ENCODE results near the gene WRAP73.
A peak's percentile ranks its signal among the peaks of the same experiment; 100 is the strongest.

WRAP73 gene

GRCh38 chr1:3664700-3665375 is 14.9 kb upstream of the WRAP73 start:
- peak; percentile 49 for DNase-seq

- peak; percentile 92 for DNase-seq
These were observed 14.2 kb upstream of the WRAP73 start for GRCh38 chr1:3663999-3664699.

GRCh38 chr1:3662080-3662671 is 12.3 kb upstream of the WRAP73 start:
- DNase-seq = no peak

GRCh38 chr1:3661631-3662030 is 11.7 kb upstream of the WRAP73 start:
- DNase-seq = no peak

DNA sequence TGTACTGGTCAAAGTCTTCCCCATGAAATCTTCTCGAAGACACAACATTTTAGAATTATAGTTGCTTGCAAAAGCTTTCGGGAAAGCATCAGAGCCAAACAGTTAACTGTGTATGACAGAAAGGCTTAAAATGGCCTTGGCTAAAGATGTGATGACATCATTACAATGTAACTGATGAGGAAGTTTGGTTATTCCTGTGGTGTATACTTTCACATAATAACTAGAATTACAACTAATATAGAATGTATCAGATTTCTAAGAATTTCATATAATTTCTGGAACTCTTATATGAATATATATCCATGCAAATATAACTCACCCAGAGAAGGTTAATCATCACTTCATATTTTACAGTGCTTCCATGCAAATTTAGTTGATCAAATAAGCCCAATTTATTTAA is 10.8 kb upstream of the WRAP73 start:
- DNase-seq = no peak

GRCh38 chr1:3659093-3659492 is 9.2 kb upstream of the WRAP73 start:
- no peak for DNase-seq

DNA sequence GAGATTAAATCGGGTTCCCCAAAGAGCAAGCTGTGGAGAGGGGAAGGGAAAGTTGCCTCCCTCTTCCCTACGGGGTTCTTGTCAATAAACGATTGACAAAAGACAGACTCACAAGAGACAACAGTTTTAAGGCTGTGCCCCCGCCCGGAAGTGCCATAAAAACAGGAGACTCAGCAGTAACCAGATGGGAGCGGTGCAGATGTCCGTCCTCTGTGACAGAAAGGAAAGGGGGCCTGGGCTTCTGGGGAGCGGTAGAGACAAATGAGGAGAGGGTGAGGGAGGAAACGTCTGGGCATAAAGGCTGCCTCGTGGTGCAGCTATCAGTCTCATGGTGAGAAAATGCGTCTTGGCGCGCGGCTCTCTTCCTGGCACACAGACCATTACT is 8.3 kb upstream of the WRAP73 start:
- DNase-seq = no peak

DNA sequence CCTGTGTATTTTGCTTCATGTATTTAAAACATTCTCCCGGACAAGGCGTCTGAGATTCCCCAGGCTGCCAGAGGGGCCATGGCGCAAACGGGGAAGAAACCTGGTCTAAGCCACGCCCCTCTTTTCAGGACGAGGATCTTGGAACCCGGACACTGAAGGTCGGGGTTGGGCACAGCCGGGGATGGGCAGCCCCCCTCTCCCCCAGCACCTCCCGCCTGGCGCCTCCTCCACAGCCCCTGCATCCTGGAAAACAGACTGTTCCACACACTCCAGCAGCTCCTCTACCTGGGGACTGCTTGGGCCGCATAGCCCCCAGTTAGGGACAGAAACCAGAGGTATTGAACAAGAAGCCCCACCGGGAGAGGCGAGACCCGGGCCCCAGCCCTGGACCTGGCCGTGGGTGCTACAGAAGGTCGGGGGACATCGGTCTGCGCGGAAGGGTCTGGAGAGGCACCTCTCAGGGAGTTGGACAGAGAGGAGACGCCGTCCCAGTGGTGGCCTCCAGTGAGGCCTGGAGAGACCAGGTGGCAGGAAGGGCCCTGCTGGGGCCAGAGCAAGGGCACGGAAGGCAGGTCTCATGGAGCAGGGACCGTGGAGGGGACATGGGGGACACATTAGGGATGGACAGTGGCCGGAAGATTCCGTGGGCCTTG is 7.8 kb upstream of the WRAP73 start:
- DNase-seq = no peak

GRCh38 chr1:3657096-3657475 is 7.2 kb upstream of the WRAP73 start:
- no peak for DNase-seq

GRCh38 chr1:3656450-3657095 is 6.7 kb upstream of the WRAP73 start:
- DNase-seq = no peak

- DNase-seq = no peak
These were observed 4.8 kb upstream of the WRAP73 start for GRCh38 chr1:3654549-3655281.

DNA sequence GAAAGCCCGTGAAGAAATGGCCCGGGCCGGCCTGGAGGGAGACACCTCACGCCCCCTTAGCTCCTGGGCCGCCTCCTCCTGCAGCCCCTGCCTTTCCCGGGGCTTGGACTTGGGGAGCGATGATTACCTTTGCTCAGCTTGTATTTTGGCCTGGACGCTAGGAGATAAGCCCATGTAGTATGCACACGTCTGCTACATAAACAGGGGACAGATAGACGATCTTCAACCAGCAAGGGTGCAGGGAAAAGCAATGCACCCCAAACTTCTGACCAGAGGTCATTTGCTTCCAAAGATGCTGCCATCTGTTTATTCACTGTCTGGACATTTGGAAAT is 3.3 kb upstream of the WRAP73 start:
- DNase-seq = no peak

- DNase-seq = peak; percentile 29
These were observed 2.8 kb upstream of the WRAP73 start for GRCh38 chr1:3652548-3653285.

- peak; percentile 66 for DNase-seq
These were observed 2.1 kb upstream of the WRAP73 start, which contains the start of gene TP73 for GRCh38 chr1:3651930-3652547. Gene TP73, plus strand, starts transcription at chr1:3652516. Its CDS starts 29,850 bp downstream, at chr1:3682366.

GRCh38 chr1:3651026-3651929 is 1.4 kb upstream of the WRAP73 start:
- no peak for DNase-seq

GRCh38 chr1:3650248-3651025 is 534 bp upstream of the WRAP73 start:
- DNase-seq = no peak

GRCh38 chr1:3646596-3646995 is 3.3 kb downstream of the WRAP73 start:
- no peak for DNase-seq

DNA sequence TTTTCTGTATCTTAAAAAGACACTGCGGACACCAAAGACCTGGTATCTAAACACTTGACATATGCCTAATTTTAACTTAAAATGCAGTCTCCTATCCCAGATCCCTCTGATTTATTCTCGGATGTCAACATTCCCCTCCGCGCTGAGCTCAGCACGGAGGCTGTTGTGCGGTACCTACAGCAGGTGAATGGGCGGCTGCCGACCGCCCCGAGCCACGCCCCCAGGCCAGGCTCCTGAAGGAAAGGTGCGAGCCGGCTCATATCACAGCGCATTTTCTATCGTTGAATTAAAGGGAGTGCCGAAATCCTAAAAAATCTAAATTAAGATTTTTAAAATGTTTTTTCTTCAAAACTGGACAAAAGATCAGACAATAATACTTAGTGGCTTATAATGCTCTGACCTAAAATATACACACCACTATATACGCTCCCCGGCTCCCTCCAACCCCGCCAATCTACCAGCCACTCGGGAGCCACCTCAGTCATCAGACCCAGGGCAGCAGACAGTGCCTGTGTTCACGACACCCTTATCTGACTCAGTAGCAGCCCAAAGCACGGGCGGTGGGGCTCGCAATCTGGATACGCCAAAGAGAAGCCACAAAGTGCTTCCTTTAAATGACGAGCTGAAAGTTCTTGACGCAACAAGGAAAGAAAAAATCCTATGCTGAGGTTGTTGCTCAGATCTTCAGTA is 4.1 kb downstream of the WRAP73 start:
- no peak for DNase-seq

- no peak for DNase-seq
These were observed 4.7 kb downstream of the WRAP73 start for GRCh38 chr1:3645247-3645646.

Measured in NCI-H1105 (cell line).